Measurements from ENCODE around the gene SSBP3. TPM values are rescaled to one million over a fixed set of nuclear protein-coding genes. Genes with fewer than 3 reads are reported as not detected.

SSBP3 gene
- total and polyA plus RNA-seq, 9 of the 15 experiments (the other 6 are each of a cell fraction or from before 2014, with no cell fraction given): 8.7 to 108 (median 33.8) TPM

DNA sequence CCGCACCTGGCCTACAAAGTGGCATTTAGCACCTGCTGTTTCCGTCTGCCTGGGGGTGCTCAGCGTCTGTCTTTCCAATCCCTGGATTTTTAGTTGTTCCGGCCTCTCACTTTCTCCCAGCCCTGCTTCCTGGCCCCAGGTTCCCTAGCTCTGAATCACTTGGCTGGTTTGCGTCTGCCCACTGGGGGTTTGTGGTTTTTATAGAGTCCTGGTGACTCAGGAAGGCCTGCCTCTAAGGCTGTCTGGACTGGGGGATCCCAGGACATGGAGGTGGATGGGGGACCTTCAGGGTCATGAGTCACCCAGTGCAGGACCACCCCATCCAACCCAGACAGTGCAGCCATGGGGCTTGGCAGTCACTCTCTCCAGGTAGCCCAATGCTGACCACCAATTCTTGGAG, 152.7 kb downstream of the SSBP3 start:
- no peaks in the 10 kb centered on the region for H3K79me2 ChIP-seq (ENCODE audit: control insufficient read depth, insufficient read depth, low read length)
- ATAC-seq (no peak; the same call in 2 of the 3 replicates), FAIRE-seq (no peak), DNase-seq (ENCODE audit: extremely low read depth in 1 of 4, low spot score in 3 of 4) (no peak)
- WGBS (ENCODE audit: insufficient coverage, low coverage, missing lambda C conversion rate): 83% methylated on average over 5 of the region's 5 CpGs
- peaks cover 0 to 3% of the 10 kb centered on the region in 2 experiments; a peak in 1 of 5 replicates for H3K4me1 ChIP-seq (replicated peaks in 1 of 2; ENCODE audit: control insufficient read depth in 2 of 2, insufficient read depth in 2 of 2, low read length in 2 of 2)
- intact Hi-C loops (cut with micrococcal nuclease): no loop called here
- no TSS peak for BruUV-seq (replicated peaks)
- no peak overlapping the region for H3K4me3 ChIP-seq
- POLR2A ChIA-PET: interaction anchor here (0.6 kb wide), 1 partner anchor 36 kb away, joined by 3 read pairs; no protein-coding TSS in a partner anchor
- H2AFZ ChIP-seq (ENCODE audit: low read depth, low read length): no peak overlapping the region
- no peak overlapping the region for H3K4me2 ChIP-seq (ENCODE audit: insufficient read depth, low read length)
- peaks cover 40% of the 10 kb centered on the region; the same call in 2 of the 3 replicates for H3K36me3 ChIP-seq (ENCODE audit: control insufficient read depth, insufficient read depth, low read length)
- no peaks in the 10 kb centered on the region for H3K9me1 ChIP-seq (ENCODE audit: control insufficient read depth, insufficient read depth, low read length)
- H3K27me3 ChIP-seq (ENCODE audit: control insufficient read depth in 2 of 2, insufficient read depth in 2 of 2, low read length in 2 of 2): no peaks in the 10 kb centered on the region
- CTCF ChIA-PET (ENCODE audit: low intra/inter-chr PET ratio): no interaction called here
- H3K9me3 ChIP-seq (replicated peaks; ENCODE audit: control insufficient read depth, insufficient read depth, low read depth, low read length): no peaks in the 10 kb centered on the region
- no peak overlapping the region for H3K27ac ChIP-seq (ENCODE audit: extremely low read depth, low read depth, low read length)
- no peaks in the 10 kb centered on the region; the same call in 1 of the 2 replicates for H4K20me1 ChIP-seq (replicated peaks; ENCODE audit: control insufficient read depth, insufficient read depth, low read length)
- in situ Hi-C loops (cut with MboI): no loop called here
- peak overlapping the region in 1 of 2 experiments; percentile 64; a peak in 1 of 4 replicates for H3K9ac ChIP-seq (ENCODE audit: insufficient read depth in 1 of 2, low read depth in 2 of 2, low read length in 2 of 2)
- TF ChIP-seq ZNF696 (CRISPR knock-in tag; conservative IDR thresholded peaks at IDR 0.05) (no peak), ZNF146 (CRISPR knock-in tag; IDR thresholded peaks at IDR 0.05; ENCODE audit: unreplicated experiment) (no peak), ZC3H11A (IDR thresholded peaks at IDR 0.05; ENCODE audit: low read depth, low read length) (no peak), SIRT6 (IDR thresholded peaks at IDR 0.05; ENCODE audit: low read depth, low read length) (no peak), POLR2AphosphoS5 (IDR thresholded peaks at IDR 0.05; ENCODE audit: control insufficient read depth, insufficient read depth, low read depth, low read length) (no peak), ZFPM2 (CRISPR knock-in tag; IDR thresholded peaks at IDR 0.05) (no peak), HOXB6 (CRISPR knock-in tag; IDR thresholded peaks at IDR 0.05; ENCODE audit: borderline replicate concordance) (no peak), XRCC4 (IDR thresholded peaks at IDR 0.05; ENCODE audit: extremely low read depth, insufficient read depth, insufficient read length) (no peak), ELF2 (CRISPR knock-in tag; IDR thresholded peaks at IDR 0.05) (no peak)
- TF ChIP-seq, protein P1, sequence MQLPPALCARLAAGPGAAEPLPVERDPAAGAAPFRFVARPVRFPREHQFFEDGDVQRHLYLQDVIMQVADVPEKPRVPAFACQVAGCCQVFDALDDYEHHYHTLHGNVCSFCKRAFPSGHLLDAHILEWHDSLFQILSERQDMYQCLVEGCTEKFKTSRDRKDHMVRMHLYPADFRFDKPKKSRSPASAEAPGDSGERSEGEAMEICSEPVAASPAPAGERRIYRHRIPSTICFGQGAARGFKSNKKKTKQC (CRISPR knock-in tag; IDR thresholded peaks at IDR 0.05): no peak
- TF ChIP-seq, protein P2, sequence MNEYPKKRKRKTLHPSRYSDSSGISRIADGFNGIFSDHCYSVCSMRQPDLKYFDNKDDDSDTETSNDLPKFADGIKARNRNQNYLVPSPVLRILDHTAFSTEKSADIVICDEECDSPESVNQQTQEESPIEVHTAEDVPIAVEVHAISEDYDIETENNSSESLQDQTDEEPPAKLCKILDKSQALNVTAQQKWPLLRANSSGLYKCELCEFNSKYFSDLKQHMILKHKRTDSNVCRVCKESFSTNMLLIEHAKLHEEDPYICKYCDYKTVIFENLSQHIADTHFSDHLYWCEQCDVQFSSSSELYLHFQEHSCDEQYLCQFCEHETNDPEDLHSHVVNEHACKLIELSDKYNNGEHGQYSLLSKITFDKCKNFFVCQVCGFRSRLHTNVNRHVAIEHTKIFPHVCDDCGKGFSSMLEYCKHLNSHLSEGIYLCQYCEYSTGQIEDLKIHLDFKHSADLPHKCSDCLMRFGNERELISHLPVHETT (CRISPR knock-in tag; conservative IDR thresholded peaks at IDR 0.05 in 1 of 2, IDR thresholded peaks at IDR 0.05 in 1 of 2): no peak
- TF ChIP-seq, protein P3, sequence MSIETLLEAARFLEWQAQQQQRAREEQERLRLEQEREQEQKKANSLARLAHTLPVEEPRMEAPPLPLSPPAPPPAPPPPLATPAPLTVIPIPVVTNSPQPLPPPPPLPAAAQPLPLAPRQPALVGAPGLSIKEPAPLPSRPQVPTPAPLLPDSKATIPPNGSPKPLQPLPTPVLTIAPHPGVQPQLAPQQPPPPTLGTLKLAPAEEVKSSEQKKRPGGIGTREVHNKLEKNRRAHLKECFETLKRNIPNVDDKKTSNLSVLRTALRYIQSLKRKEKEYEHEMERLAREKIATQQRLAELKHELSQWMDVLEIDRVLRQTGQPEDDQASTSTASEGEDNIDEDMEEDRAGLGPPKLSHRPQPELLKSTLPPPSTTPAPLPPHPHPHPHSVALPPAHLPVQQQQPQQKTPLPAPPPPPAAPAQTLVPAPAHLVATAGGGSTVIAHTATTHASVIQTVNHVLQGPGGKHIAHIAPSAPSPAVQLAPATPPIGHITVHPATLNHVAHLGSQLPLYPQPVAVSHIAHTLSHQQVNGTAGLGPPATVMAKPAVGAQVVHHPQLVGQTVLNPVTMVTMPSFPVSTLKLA (conservative IDR thresholded peaks at IDR 0.05): no peak
- TF ChIP-seq, protein P4, sequence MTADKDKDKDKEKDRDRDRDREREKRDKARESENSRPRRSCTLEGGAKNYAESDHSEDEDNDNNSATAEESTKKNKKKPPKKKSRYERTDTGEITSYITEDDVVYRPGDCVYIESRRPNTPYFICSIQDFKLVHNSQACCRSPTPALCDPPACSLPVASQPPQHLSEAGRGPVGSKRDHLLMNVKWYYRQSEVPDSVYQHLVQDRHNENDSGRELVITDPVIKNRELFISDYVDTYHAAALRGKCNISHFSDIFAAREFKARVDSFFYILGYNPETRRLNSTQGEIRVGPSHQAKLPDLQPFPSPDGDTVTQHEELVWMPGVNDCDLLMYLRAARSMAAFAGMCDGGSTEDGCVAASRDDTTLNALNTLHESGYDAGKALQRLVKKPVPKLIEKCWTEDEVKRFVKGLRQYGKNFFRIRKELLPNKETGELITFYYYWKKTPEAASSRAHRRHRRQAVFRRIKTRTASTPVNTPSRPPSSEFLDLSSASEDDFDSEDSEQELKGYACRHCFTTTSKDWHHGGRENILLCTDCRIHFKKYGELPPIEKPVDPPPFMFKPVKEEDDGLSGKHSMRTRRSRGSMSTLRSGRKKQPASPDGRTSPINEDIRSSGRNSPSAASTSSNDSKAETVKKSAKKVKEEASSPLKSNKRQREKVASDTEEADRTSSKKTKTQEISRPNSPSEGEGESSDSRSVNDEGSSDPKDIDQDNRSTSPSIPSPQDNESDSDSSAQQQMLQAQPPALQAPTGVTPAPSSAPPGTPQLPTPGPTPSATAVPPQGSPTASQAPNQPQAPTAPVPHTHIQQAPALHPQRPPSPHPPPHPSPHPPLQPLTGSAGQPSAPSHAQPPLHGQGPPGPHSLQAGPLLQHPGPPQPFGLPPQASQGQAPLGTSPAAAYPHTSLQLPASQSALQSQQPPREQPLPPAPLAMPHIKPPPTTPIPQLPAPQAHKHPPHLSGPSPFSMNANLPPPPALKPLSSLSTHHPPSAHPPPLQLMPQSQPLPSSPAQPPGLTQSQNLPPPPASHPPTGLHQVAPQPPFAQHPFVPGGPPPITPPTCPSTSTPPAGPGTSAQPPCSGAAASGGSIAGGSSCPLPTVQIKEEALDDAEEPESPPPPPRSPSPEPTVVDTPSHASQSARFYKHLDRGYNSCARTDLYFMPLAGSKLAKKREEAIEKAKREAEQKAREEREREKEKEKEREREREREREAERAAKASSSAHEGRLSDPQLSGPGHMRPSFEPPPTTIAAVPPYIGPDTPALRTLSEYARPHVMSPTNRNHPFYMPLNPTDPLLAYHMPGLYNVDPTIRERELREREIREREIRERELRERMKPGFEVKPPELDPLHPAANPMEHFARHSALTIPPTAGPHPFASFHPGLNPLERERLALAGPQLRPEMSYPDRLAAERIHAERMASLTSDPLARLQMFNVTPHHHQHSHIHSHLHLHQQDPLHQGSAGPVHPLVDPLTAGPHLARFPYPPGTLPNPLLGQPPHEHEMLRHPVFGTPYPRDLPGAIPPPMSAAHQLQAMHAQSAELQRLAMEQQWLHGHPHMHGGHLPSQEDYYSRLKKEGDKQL (CRISPR knock-in tag; IDR thresholded peaks at IDR 0.05; ENCODE audit: borderline replicate concordance): no peak
